HG03159 (cell line): ENCODE measurements around the gene CYP1B1.
"Not testable (repeated sequence)": the region's sequence is repeated elsewhere in the genome, so short reads cannot be mapped to it uniquely, and the experiment has no call there.

ENCODE experiments used
- ATAC-seq: cut with Tn5 transposase; IDR thresholded peaks from one replicate; pipeline ENCODE4 v1.9.1; 2021; ENCODE audit warnings: mild to moderate bottlenecking, moderate library complexity; ENCODE audit not compliant: unreplicated experiment

CYP1B1 gene

GRCh38 chr2:38037757-38038621 lies 38.0 kb downstream of the CYP1B1 start:
- ATAC-seq, result no peak

- no peak for ATAC-seq
These were observed 38.6 kb downstream of the CYP1B1 start for GRCh38 chr2:38037325-38037724.

GRCh38 chr2:38035968-38036367 lies 40.0 kb downstream of the CYP1B1 start:
- ATAC-seq, result no peak

- no peak for ATAC-seq
These were observed 42.3 kb downstream of the CYP1B1 start for GRCh38 chr2:38033646-38034045.

- no peak for ATAC-seq
These were observed 43.0 kb downstream of the CYP1B1 start for GRCh38 chr2:38032946-38033345.

GRCh38 chr2:38030635-38031355 lies 45.2 kb downstream of the CYP1B1 start:
- no peak for ATAC-seq

- no peak for ATAC-seq
These were observed 46.4 kb downstream of the CYP1B1 start for GRCh38 chr2:38029512-38029911.

- no peak for ATAC-seq
These were observed 47.1 kb downstream of the CYP1B1 start for GRCh38 chr2:38028829-38029228.

- no peak for ATAC-seq
These were observed 49.1 kb downstream of the CYP1B1 start for GRCh38 chr2:38026846-38027245.

- ATAC-seq, result no peak
These were observed 54.4 kb downstream of the CYP1B1 start for GRCh38 chr2:38021589-38021988.

GRCh38 chr2:38020359-38021069 lies 55.4 kb downstream of the CYP1B1 start:
- not testable (repeated sequence) for ATAC-seq

- no peak for ATAC-seq
These were observed 58.1 kb downstream of the CYP1B1 start for GRCh38 chr2:38017836-38018235.
